HCT116 (cell line): ENCODE results near the gene DENR. TPM values are rescaled to one million over a fixed set of nuclear protein-coding genes. Genes with fewer than 3 reads are reported as not detected.

ENCODE experiments used
- total RNA-seq: library from RNA; stranded (reverse); gene quantifications from one replicate; pipeline ENCODE4 v1.2.1, GENCODE V29; 2021; ENCODE audit not compliant: unreplicated experiment

The DENR gene
- total RNA-seq, 1 experiment from 2014 or later, result 59.1 TPM

Other genes with a start within 250 kb of the DENR start
- gene RSRC2, start 225.9 kb upstream of the DENR start, total RNA-seq, result 68.7 TPM
- gene KNTC1, start 225.6 kb upstream of the DENR start, total RNA-seq, result 70.2 TPM
- not detected for gene HCAR2, start 49.5 kb upstream of the DENR start, total RNA-seq
- not detected for gene HCAR3, start 36.0 kb upstream of the DENR start, total RNA-seq
- gene HCAR1, start 22.0 kb upstream of the DENR start, total RNA-seq, result not detected
- 1.7 TPM for gene CCDC62, start 21.7 kb downstream of the DENR start, total RNA-seq
- gene HIP1R, start 82.6 kb downstream of the DENR start, total RNA-seq, result 57.8 TPM
- gene VPS37B, start 143.3 kb downstream of the DENR start, total RNA-seq, result 55.0 TPM
- 14.7 TPM for gene ABCB9, start 213.6 kb downstream of the DENR start, total RNA-seq
- gene OGFOD2, start 222.4 kb downstream of the DENR start, total RNA-seq, result 29.5 TPM
- gene ARL6IP4, start 227.9 kb downstream of the DENR start, total RNA-seq, result 128 TPM